ENCODE results near the gene ERC1. TPM values are rescaled to one million over a fixed set of nuclear protein-coding genes. Genes with fewer than 3 reads are reported as not detected.

ERC1 gene
- total RNA-seq, 1 experiment from 2014 or later: 12.3 TPM

GRCh38 chr12:1347294-1347693, 356.3 kb downstream of the ERC1 start:
- H3F3A ChIP-seq (ENCODE audit: low read length, unreplicated experiment): no peaks in the 10 kb centered on the region
- no peak overlapping the region for H3K4me2 ChIP-seq (ENCODE audit: low read length)
- POLR2A ChIA-PET (ENCODE audit: unreplicated experiment): no interaction called here
- H3K9ac ChIP-seq (ENCODE audit: low read length): no peak overlapping the region
- H4K20me1 ChIP-seq (ENCODE audit: low read length): no peaks in the 10 kb centered on the region
- H3K27me3 ChIP-seq (ENCODE audit: low read length): no peaks in the 10 kb centered on the region
- H3K9me2 ChIP-seq (replicated peaks; ENCODE audit: low read length): no peaks in the 10 kb centered on the region
- H3K4me3 ChIP-seq (ENCODE audit: low read length): no peak overlapping the region
- H2AFZ ChIP-seq (ENCODE audit: low read length): no peak overlapping the region
- no peak overlapping the region for H3K27ac ChIP-seq (ENCODE audit: low read length)
- no peaks in the 10 kb centered on the region for H3K36me3 ChIP-seq (ENCODE audit: low read depth, low read length)
- TF ChIP-seq EZH2phosphoT487 (IDR thresholded peaks at IDR 0.05; ENCODE audit: borderline replicate concordance, low read length) (no peak), EZH2 (IDR thresholded peaks at IDR 0.05; ENCODE audit: low read length, unreplicated experiment) (no peak)
- TF ChIP-seq, protein P1, sequence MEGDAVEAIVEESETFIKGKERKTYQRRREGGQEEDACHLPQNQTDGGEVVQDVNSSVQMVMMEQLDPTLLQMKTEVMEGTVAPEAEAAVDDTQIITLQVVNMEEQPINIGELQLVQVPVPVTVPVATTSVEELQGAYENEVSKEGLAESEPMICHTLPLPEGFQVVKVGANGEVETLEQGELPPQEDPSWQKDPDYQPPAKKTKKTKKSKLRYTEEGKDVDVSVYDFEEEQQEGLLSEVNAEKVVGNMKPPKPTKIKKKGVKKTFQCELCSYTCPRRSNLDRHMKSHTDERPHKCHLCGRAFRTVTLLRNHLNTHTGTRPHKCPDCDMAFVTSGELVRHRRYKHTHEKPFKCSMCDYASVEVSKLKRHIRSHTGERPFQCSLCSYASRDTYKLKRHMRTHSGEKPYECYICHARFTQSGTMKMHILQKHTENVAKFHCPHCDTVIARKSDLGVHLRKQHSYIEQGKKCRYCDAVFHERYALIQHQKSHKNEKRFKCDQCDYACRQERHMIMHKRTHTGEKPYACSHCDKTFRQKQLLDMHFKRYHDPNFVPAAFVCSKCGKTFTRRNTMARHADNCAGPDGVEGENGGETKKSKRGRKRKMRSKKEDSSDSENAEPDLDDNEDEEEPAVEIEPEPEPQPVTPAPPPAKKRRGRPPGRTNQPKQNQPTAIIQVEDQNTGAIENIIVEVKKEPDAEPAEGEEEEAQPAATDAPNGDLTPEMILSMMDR (conservative IDR thresholded peaks at IDR 0.05; ENCODE audit: low read depth, low read length): no peak
- H3K79me2 ChIP-seq (ENCODE audit: low read length): no peaks in the 10 kb centered on the region
- BruUV-seq (replicated peaks): no TSS peak
- CTCF ChIA-PET: no interaction called here
- ATAC-seq (no peak), DNase-seq (no peak)
- peaks cover 15% of the 10 kb centered on the region for H3K4me1 ChIP-seq (ENCODE audit: insufficient read depth, low read length)
- H3K9me3 ChIP-seq (ENCODE audit: low read length): no peaks in the 10 kb centered on the region
- intact Hi-C loops (cut with micrococcal nuclease): no loop called here

- Histone ChIP-seq H3F3A (ENCODE audit: low read length, unreplicated experiment) (no peaks in the 10 kb centered on the region), H3K36me3 (ENCODE audit: low read depth, low read length) (no peaks in the 10 kb centered on the region), H3K4me1 (ENCODE audit: insufficient read depth, low read length) (peaks cover 15% of the 10 kb centered on the region), H3K27ac (ENCODE audit: low read length) (no peak overlapping the region), H3K9ac (ENCODE audit: low read length) (no peak overlapping the region), H3K4me3 (ENCODE audit: low read length) (no peak overlapping the region), H3K27me3 (ENCODE audit: low read length) (no peaks in the 10 kb centered on the region), H3K9me3 (ENCODE audit: low read length) (no peaks in the 10 kb centered on the region), H4K20me1 (ENCODE audit: low read length) (no peaks in the 10 kb centered on the region), H3K9me2 (replicated peaks; ENCODE audit: low read length) (no peaks in the 10 kb centered on the region), H3K79me2 (ENCODE audit: low read length) (no peaks in the 10 kb centered on the region), H2AFZ (ENCODE audit: low read length) (no peak overlapping the region), H3K4me2 (ENCODE audit: low read length) (no peak overlapping the region)
- DNase-seq (no peak), ATAC-seq (no peak)
- intact Hi-C loops (cut with micrococcal nuclease): no loop called here
- ChIA-PET POLR2A (ENCODE audit: unreplicated experiment) (no interaction called here), CTCF (no interaction called here)
- no TSS peak for BruUV-seq (replicated peaks)
- TF ChIP-seq EZH2 (IDR thresholded peaks at IDR 0.05; ENCODE audit: low read length, unreplicated experiment): no peak
- TF ChIP-seq, protein P1 (conservative IDR thresholded peaks at IDR 0.05; ENCODE audit: low read depth, low read length): no peak
- no peak for TF ChIP-seq EZH2phosphoT487 (IDR thresholded peaks at IDR 0.05; ENCODE audit: borderline replicate concordance, low read length)
Observed at GRCh38 chr12:1348606-1349005, 357.6 kb downstream of the ERC1 start.

DNA sequence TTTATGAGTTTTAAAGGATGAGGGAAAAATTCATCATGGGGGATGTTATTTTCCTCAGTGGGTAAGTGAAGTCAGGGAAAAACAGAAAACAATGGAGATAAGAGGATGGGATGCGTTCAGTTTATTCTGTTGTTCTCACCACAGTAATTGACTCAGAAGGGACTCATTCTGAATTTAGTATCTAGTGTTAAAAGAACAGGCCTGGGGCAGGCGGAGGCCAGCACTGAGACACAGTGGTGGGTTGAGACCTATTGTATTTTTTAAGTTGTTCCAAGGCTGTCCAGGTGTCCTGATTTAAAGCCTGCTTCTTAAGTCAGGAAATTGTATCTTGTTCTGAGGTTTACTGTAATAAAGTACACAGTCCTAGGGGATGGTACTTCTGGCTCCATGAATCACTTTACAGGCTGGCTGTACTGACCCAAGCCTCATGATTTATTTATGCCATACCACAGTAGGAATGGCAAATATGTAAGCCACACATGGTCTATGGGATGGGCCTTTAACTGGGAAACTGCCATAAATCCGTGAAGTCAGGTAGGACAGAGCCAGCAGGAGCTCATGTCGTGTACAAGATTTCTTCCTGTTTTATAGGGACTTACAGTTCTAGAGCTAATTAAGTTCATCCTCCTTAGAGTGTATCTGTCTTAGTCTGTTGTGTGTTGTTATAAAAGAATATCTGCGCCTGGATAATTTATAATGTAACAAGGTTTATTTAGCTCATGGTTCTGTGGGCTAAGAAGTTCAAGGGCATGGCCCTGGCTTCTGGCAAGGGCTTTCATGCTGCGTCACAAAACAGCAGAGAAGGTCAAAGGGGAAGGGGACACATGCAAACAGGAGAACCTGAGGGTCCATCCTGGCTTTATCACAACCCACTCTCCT, 359.3 kb downstream of the ERC1 start:
- no peak overlapping the region for H3K9ac ChIP-seq (ENCODE audit: low read length)
- peaks cover 15% of the 10 kb centered on the region for H3K4me1 ChIP-seq (ENCODE audit: insufficient read depth, low read length)
- DNase-seq: peak; percentile 88
- no peaks in the 10 kb centered on the region for H3F3A ChIP-seq (ENCODE audit: low read length, unreplicated experiment)
- no peak overlapping the region; the same call in 1 of the 2 replicates for H3K4me3 ChIP-seq (ENCODE audit: low read length)
- TF ChIP-seq EZH2 (IDR thresholded peaks at IDR 0.05; ENCODE audit: low read length, unreplicated experiment): no peak
- TF ChIP-seq, protein P1 (conservative IDR thresholded peaks at IDR 0.05; ENCODE audit: low read depth, low read length): no peak
- no peak for TF ChIP-seq EZH2phosphoT487 (IDR thresholded peaks at IDR 0.05; ENCODE audit: borderline replicate concordance, low read length)
- peak overlapping the region; percentile 35; the same call in 1 of the 2 replicates for H2AFZ ChIP-seq (ENCODE audit: low read length)
- H3K4me2 ChIP-seq (ENCODE audit: low read length): peak overlapping the region; percentile 24
- no peaks in the 10 kb centered on the region for H3K79me2 ChIP-seq (ENCODE audit: low read length)
- no peaks in the 10 kb centered on the region for H3K9me2 ChIP-seq (replicated peaks; ENCODE audit: low read length)
- intact Hi-C loops (cut with micrococcal nuclease): no loop called here
- BruUV-seq (replicated peaks): no TSS peak
- peak overlapping the region; percentile 54 for H3K27ac ChIP-seq (ENCODE audit: low read length)
- peak; percentile 99 for ATAC-seq
- ChIA-PET CTCF (no interaction called here), POLR2A (ENCODE audit: unreplicated experiment) (interaction anchor here (0.5 to 0.7 kb wide), 3 partner anchors 74 to 280 kb away, joined by 4 to 19 read pairs (median 7); no protein-coding TSS in a partner anchor)
- H3K9me3 ChIP-seq (ENCODE audit: low read length): no peaks in the 10 kb centered on the region
- H3K27me3 ChIP-seq (ENCODE audit: low read length): no peaks in the 10 kb centered on the region
- H3K36me3 ChIP-seq (ENCODE audit: low read depth, low read length): no peaks in the 10 kb centered on the region
- no peaks in the 10 kb centered on the region for H4K20me1 ChIP-seq (ENCODE audit: low read length)
